Measurements from ENCODE around the gene LPP. TPM values are rescaled to one million over a fixed set of nuclear protein-coding genes. Genes with fewer than 3 reads are reported as not detected.
A peak's percentile ranks its signal among the peaks of the same experiment; 100 is the strongest.

LPP gene
- total and polyA plus RNA-seq, 2 of the 13 experiments (the other 11 are each of a cell fraction or from before 2014, with no cell fraction given): 19.2 to 29.9 TPM

- TF ChIP-seq KLF15 (CRISPR knock-in tag; IDR thresholded peaks at IDR 0.05; ENCODE audit: borderline replicate concordance): no peak
- no peak for TF ChIP-seq DNMT1 (CRISPR knock-in tag; IDR thresholded peaks at IDR 0.05)
- no peak for TF ChIP-seq ZSCAN9 (CRISPR knock-in tag; IDR thresholded peaks at IDR 0.05; ENCODE audit: borderline replicate concordance)
- no peak for TF ChIP-seq FOXA1 (IDR thresholded peaks at IDR 0.05)
- TF ChIP-seq FOXA1 (CRISPR knock-in tag; IDR thresholded peaks at IDR 0.05): 0 out of 2 replicates have a peak, but pooled peaks have one; percentile 21
- TF ChIP-seq ZNF605 (CRISPR knock-in tag; IDR thresholded peaks at IDR 0.05): no peak
- TF ChIP-seq TFDP1 (CRISPR knock-in tag; IDR thresholded peaks at IDR 0.05; ENCODE audit: borderline replicate concordance): no peak
- TF ChIP-seq CERS6 (CRISPR knock-in tag; IDR thresholded peaks at IDR 0.05): no peak
- no peak for TF ChIP-seq ZNF569 (CRISPR knock-in tag; IDR thresholded peaks at IDR 0.05; ENCODE audit: borderline replicate concordance)
- no peak for TF ChIP-seq SOX6 (IDR thresholded peaks at IDR 0.05)
- 0 out of 2 replicates have a peak, but pooled peaks have one; percentile 21 for TF ChIP-seq SOX6 (CRISPR knock-in tag; IDR thresholded peaks at IDR 0.05)
- no peak for TF ChIP-seq RORA (CRISPR knock-in tag; IDR thresholded peaks at IDR 0.05)
- no peak for TF ChIP-seq POLR2A (IDR thresholded peaks at IDR 0.05; ENCODE audit: insufficient read depth in 1 of 2, low read depth in 2 of 2, low read length in 2 of 2)
- TF ChIP-seq AGO2 (optimal IDR thresholded peaks at IDR 0.05; ENCODE audit: low read depth, low read length): no peak
- TF ChIP-seq PHF5A (CRISPR knock-in tag; IDR thresholded peaks at IDR 0.05; ENCODE audit: low read depth, unreplicated experiment): no peak
- no peak for TF ChIP-seq ZNF552 (CRISPR knock-in tag; IDR thresholded peaks at IDR 0.05; ENCODE audit: borderline replicate concordance)
- TF ChIP-seq U2AF2 (IDR thresholded peaks at IDR 0.05; ENCODE audit: low read depth, low read length): no peak
- no peak for TF ChIP-seq NPAS2 (CRISPR knock-in tag; IDR thresholded peaks at IDR 0.05; ENCODE audit: borderline replicate concordance)
- no peak for TF ChIP-seq ZFP41 (CRISPR knock-in tag; IDR thresholded peaks at IDR 0.05; ENCODE audit: borderline replicate concordance)
- TF ChIP-seq ZNF207 (IDR thresholded peaks at IDR 0.05; ENCODE audit: borderline replicate concordance): no peak
- no peak for TF ChIP-seq ZNF615 (CRISPR knock-in tag; IDR thresholded peaks at IDR 0.05; ENCODE audit: borderline replicate concordance)
- 0 out of 4 replicates have a peak, but pooled peaks of 1 of the 2 experiments have one; percentile 15 for TF ChIP-seq NR2F1 (CRISPR knock-in tag; IDR thresholded peaks at IDR 0.05)
- TF ChIP-seq SKI (IDR thresholded peaks at IDR 0.05; ENCODE audit: partially characterized antibody): peak; percentile 45
- no peak for TF ChIP-seq ARID2 (CRISPR knock-in tag; IDR thresholded peaks at IDR 0.05; ENCODE audit: borderline replicate concordance)
- no peak for TF ChIP-seq ZNF800 (CRISPR knock-in tag; IDR thresholded peaks at IDR 0.05)
- peak in 1 of 2 experiments; percentile 20; a peak in 1 of 4 replicates for TF ChIP-seq EP300 (IDR thresholded peaks at IDR 0.05; ENCODE audit: low read depth in 2 of 2, low read length in 2 of 2)
- no peak for TF ChIP-seq EP300 (CRISPR knock-in tag; IDR thresholded peaks at IDR 0.05; ENCODE audit: borderline replicate concordance)
Observed at GRCh38 chr3:188362405-188362831, 208.5 kb downstream of the LPP start (continued).
